DND-41 (cell line): ENCODE measurements around the gene TENT4B.

Experiments used
- ATAC-seq: fragments of 200-7000 bp; cut with Tn5 transposase; 3 replicates; pipeline ENCODE4 v1.9.1; 2021; ENCODE audit warnings: low read depth; ENCODE audit not compliant: insufficient read depth
- DNase-seq: peaks from one replicate; pipeline ENCODE4 v3.0.0-alpha.2; 2020
- H2AFZ ChIP-seq: 2 replicates; pipeline ENCODE4 v1.6.0; 2012; ENCODE audit warnings: low read depth, low read length
- H3K27ac ChIP-seq: 2 replicates; pipeline ENCODE4 v1.5.1; 2012; ENCODE audit warnings: low read length, inconsistent platforms
- H3K27me3 ChIP-seq: fragments of 200-600 bp; sonication (generic); 2 replicates; pipeline ENCODE4 v1.6.0; 2012; ENCODE audit warnings: low read length, mild to moderate bottlenecking, inconsistent platforms; ENCODE audit not compliant: insufficient read depth, poor library complexity
- H3K36me3 ChIP-seq: 2 replicates; pipeline ENCODE4 v1.5.1; 2012; ENCODE audit warnings: low read length, inconsistent platforms; ENCODE audit not compliant: insufficient read depth
- H3K4me1 ChIP-seq: 2 replicates; pipeline ENCODE4 v1.5.1; 2012; ENCODE audit warnings: mild to moderate bottlenecking, low read length; ENCODE audit not compliant: insufficient read depth
- H3K4me2 ChIP-seq: 2 replicates; pipeline ENCODE4 v1.6.0; 2012; ENCODE audit warnings: mild to moderate bottlenecking, moderate library complexity, low read length, inconsistent platforms; ENCODE audit not compliant: insufficient read depth
- H3K4me3 ChIP-seq, 2 experiments: fragments of 200-600 bp in 1 of 2; shearing (Covaris generic) in 1 of 2; 2 replicates each; pipeline ENCODE4 v1.5.1; 2012 to 2016; ENCODE audit warnings: inconsistent platforms in 2 of 2, low read length in 2 of 2, mild to moderate bottlenecking in 2 of 2, low read depth in 1 of 2, moderate library complexity in 1 of 2
- H3K79me2 ChIP-seq: 2 replicates; pipeline ENCODE4 v1.6.0; 2012; ENCODE audit warnings: low read length, inconsistent platforms; ENCODE audit not compliant: insufficient read depth
- H3K9ac ChIP-seq: 2 replicates; pipeline ENCODE4 v1.6.0; 2012; ENCODE audit warnings: low read depth, mild to moderate bottlenecking, inconsistent platforms, low read length, moderate library complexity
- H3K9me3 ChIP-seq: 2 replicates; pipeline ENCODE4 v1.5.1; 2012; ENCODE audit warnings: low read length, moderate library complexity, mild to moderate bottlenecking, inconsistent platforms; ENCODE audit not compliant: insufficient read depth, severe bottlenecking
- H4K20me1 ChIP-seq: 2 replicates; pipeline ENCODE4 v1.6.0; 2012; ENCODE audit warnings: low read length; ENCODE audit not compliant: insufficient read depth
- CTCF ChIP-seq: IDR thresholded peaks from 2 replicates; pipeline ENCODE4 v1.5.1; 2012; ENCODE audit warnings: borderline replicate concordance, low read length, moderate library complexity, mild to moderate bottlenecking; ENCODE audit not compliant: poor library complexity, severe bottlenecking; ENCODE audit errors: extremely low read depth
- EZH2 ChIP-seq: IDR thresholded peaks from 3 replicates; pipeline ENCODE4 v1.6.1; 2012; ENCODE audit warnings: borderline replicate concordance, low read depth, mild to moderate bottlenecking, moderate library complexity, low read length, inconsistent platforms; ENCODE audit not compliant: severe bottlenecking

Gene TENT4B

DNA sequence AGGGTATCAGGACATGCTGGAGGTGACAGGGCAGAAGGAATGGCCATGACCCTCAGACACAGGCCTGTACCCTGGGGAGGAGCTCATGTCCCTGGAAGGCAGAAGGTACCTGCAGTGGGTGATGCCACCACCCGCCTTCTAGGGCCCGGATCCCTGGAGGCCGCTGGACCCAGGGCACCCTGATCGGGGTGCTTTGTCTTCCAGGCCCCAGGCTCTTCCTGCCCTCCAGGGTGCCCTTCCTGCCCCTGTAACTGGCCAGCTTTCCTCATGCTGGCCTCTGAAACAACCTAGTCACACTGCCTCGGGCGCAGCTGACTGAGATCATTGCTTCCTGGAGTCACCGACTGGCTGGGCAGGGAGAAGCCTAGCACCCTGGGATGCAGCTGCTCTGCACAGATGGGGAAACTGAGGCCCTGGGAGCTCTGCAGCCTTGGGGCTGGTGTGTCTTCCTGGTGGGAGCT lies 119.0 kb downstream of the TENT4B start:
- Histone ChIP-seq H3K9me3 (no peaks in the 10 kb centered on the region), H3K27me3 (no peaks in the 10 kb centered on the region), H3K79me2 (no peaks in the 10 kb centered on the region), H4K20me1 (0 out of 2 replicates have a peak, but pooled peaks cover 4% of the 10 kb centered on the region), H3K4me2 (no peak overlapping the region), H3K27ac (no peak overlapping the region), H3K36me3 (no peaks in the 10 kb centered on the region), H2AFZ (no peak overlapping the region), H3K4me3 (no peak overlapping the region), H3K9ac (no peak overlapping the region), H3K4me1 (peaks cover 11% of the 10 kb centered on the region)
- ATAC-seq (no peak), DNase-seq (no peak)
- TF ChIP-seq EZH2 (no peak), CTCF (no peak)

- Histone ChIP-seq H3K9me3 (no peaks in the 10 kb centered on the region), H4K20me1 (0 out of 2 replicates have a peak, but pooled peaks cover 4% of the 10 kb centered on the region), H3K27ac (no peak overlapping the region), H3K4me1 (peaks cover 5% of the 10 kb centered on the region), H2AFZ (no peak overlapping the region), H3K9ac (no peak overlapping the region), H3K4me2 (no peak overlapping the region), H3K27me3 (no peaks in the 10 kb centered on the region), H3K36me3 (no peaks in the 10 kb centered on the region), H3K79me2 (no peaks in the 10 kb centered on the region), H3K4me3 (no peak overlapping the region)
- no peak for TF ChIP-seq CTCF
- TF ChIP-seq EZH2 = no peak
- DNase-seq (no peak), ATAC-seq (no peak)
Measured at GRCh38 chr16:50272687-50273381, 119.7 kb downstream of the TENT4B start.

- Histone ChIP-seq H3K9me3 (no peaks in the 10 kb centered on the region), H3K36me3 (no peaks in the 10 kb centered on the region), H3K4me3 (no peak overlapping the region), H3K4me1 (no peaks in the 10 kb centered on the region), H3K79me2 (no peaks in the 10 kb centered on the region), H3K4me2 (no peak overlapping the region), H2AFZ (no peak overlapping the region), H3K9ac (no peak overlapping the region), H3K27ac (no peak overlapping the region), H4K20me1 (0 out of 2 replicates have a peak, but pooled peaks cover 4% of the 10 kb centered on the region), H3K27me3 (no peaks in the 10 kb centered on the region)
- DNase-seq = no peak
- ATAC-seq = no peak
- TF ChIP-seq CTCF (no peak), EZH2 (no peak)
Measured at GRCh38 chr16:50273382-50273690, 120.2 kb downstream of the TENT4B start.
